MM.1S (cell line): Measurements from ENCODE around the gene TRMT61A.

ENCODE experiments used
- DNase-seq: peaks from one replicate; pipeline ENCODE4 v3.0.0-alpha.2; 2015
- H2AFZ ChIP-seq: fragments of 300-600 bp; sonication (generic); 2 replicates; pipeline ENCODE4 v1.6.0; 2016; ENCODE audit warnings: antibody characterized with exemption, low read length
- H3F3A ChIP-seq: fragments of 300-600 bp; sonication (generic); 2 replicates; pipeline ENCODE4 v1.6.1; 2016; ENCODE audit warnings: mild to moderate bottlenecking, antibody characterized with exemption, low read length, moderate library complexity, mixed read lengths; ENCODE audit not compliant: insufficient read depth
- H3K27ac ChIP-seq: fragments of 300-600 bp; sonication (generic); 2 replicates; pipeline ENCODE4 v1.5.1; 2016; ENCODE audit warnings: mild to moderate bottlenecking, low read length
- H3K27me3 ChIP-seq: fragments of 300-600 bp; sonication (generic); replicated peaks from 2 replicates; pipeline ENCODE4 v1.6.0; 2016; ENCODE audit warnings: low read length; ENCODE audit not compliant: insufficient read depth
- H3K36me3 ChIP-seq: fragments of 300-600 bp; sonication (generic); replicated peaks from 2 replicates; pipeline ENCODE4 v1.6.1; 2016; ENCODE audit warnings: mild to moderate bottlenecking, low read length, mixed read lengths; ENCODE audit not compliant: insufficient read depth
- H3K4me1 ChIP-seq: fragments of 300-600 bp; sonication (generic); 2 replicates; pipeline ENCODE4 v1.6.1; 2016; ENCODE audit warnings: low read length, mixed read lengths
- H3K4me2 ChIP-seq: fragments of 300-600 bp; sonication (generic); 2 replicates; pipeline ENCODE4 v1.6.0; 2016; ENCODE audit warnings: low read depth, low read length
- H3K4me3 ChIP-seq: fragments of 300-600 bp; sonication (generic); 2 replicates; pipeline ENCODE4 v1.5.1; 2016; ENCODE audit warnings: low read length, mixed read lengths
- H3K79me2 ChIP-seq: fragments of 300-600 bp; sonication (generic); 2 replicates; pipeline ENCODE4 v1.6.1; 2016; ENCODE audit warnings: mixed run types, low read length, mixed read lengths
- H3K9ac ChIP-seq: fragments of 300-600 bp; sonication (generic); 2 replicates; pipeline ENCODE4 v1.6.1; 2016; ENCODE audit warnings: low read length, mixed read lengths
- H3K9me2 ChIP-seq: fragments of 300-600 bp; sonication (generic); replicated peaks from 2 replicates; pipeline ENCODE4 v1.6.1; 2016; ENCODE audit warnings: mild to moderate bottlenecking, low read length, mixed read lengths; ENCODE audit not compliant: insufficient read depth
- H3K9me3 ChIP-seq: fragments of 300-600 bp; sonication (generic); replicated peaks from 2 replicates; pipeline ENCODE4 v1.6.1; 2016; ENCODE audit warnings: mild to moderate bottlenecking, low read length, mixed read lengths; ENCODE audit not compliant: insufficient read depth
- H4K20me1 ChIP-seq: fragments of 300-600 bp; sonication (generic); 2 replicates; pipeline ENCODE4 v1.6.1; 2016; ENCODE audit warnings: mild to moderate bottlenecking, low read length, moderate library complexity, mixed read lengths; ENCODE audit not compliant: insufficient read depth
- CTCF ChIP-seq: fragments of 300-600 bp; sonication (generic); IDR thresholded peaks from 2 replicates; pipeline ENCODE4 v1.5.1; 2016; ENCODE audit warnings: antibody characterized with exemption, low read length, mixed read lengths
- EZH2 ChIP-seq: fragments of 300-600 bp; sonication (generic); optimal IDR thresholded peaks from 2 replicates; pipeline ENCODE3; 2017; ENCODE audit warnings: low read depth, mild to moderate bottlenecking, antibody characterized with exemption, low read length, mixed read lengths
- EZH2phosphoT487 ChIP-seq: fragments of 300-600 bp; sonication (generic); IDR thresholded peaks from 2 replicates; pipeline ENCODE4 v1.6.1; 2018; ENCODE audit warnings: antibody characterized with exemption, low read length

TRMT61A gene

GRCh38 chr14:103547455-103547940 is 18.5 kb downstream of the TRMT61A start:
- H3K27me3 ChIP-seq, result no peaks in the 10 kb centered on the region
- H3F3A ChIP-seq, result no peaks in the 10 kb centered on the region
- H3K36me3 ChIP-seq, result no peaks in the 10 kb centered on the region
- H2AFZ ChIP-seq, result no peak overlapping the region
- no peaks in the 10 kb centered on the region for H3K9me2 ChIP-seq
- no peaks in the 10 kb centered on the region for H3K79me2 ChIP-seq
- no peaks in the 10 kb centered on the region for H4K20me1 ChIP-seq
- DNase-seq, result no peak
- no peaks in the 10 kb centered on the region for H3K4me1 ChIP-seq
- no peak overlapping the region for H3K9ac ChIP-seq
- TF ChIP-seq EZH2 (no peak), EZH2phosphoT487 (no peak)
- H3K4me2 ChIP-seq, result no peak overlapping the region
- H3K9me3 ChIP-seq, result no peaks in the 10 kb centered on the region
- no peak overlapping the region for H3K4me3 ChIP-seq
- no peak overlapping the region for H3K27ac ChIP-seq

GRCh38 chr14:103547941-103548462 is 19.0 kb downstream of the TRMT61A start:
- Histone ChIP-seq H3K4me3 (no peak overlapping the region), H3K79me2 (no peaks in the 10 kb centered on the region), H3K9ac (no peak overlapping the region), H3K4me1 (no peaks in the 10 kb centered on the region), H3K36me3 (no peaks in the 10 kb centered on the region), H4K20me1 (no peaks in the 10 kb centered on the region), H3K9me2 (no peaks in the 10 kb centered on the region), H2AFZ (no peak overlapping the region), H3K4me2 (no peak overlapping the region), H3K27ac (no peak overlapping the region), H3K27me3 (no peaks in the 10 kb centered on the region), H3K9me3 (no peaks in the 10 kb centered on the region), H3F3A (no peaks in the 10 kb centered on the region)
- TF ChIP-seq EZH2, result no peak
- no peak for TF ChIP-seq EZH2phosphoT487
- TF ChIP-seq CTCF, result no peak
- no peak for DNase-seq

- no peaks in the 10 kb centered on the region for H3K4me1 ChIP-seq
- H3K4me2 ChIP-seq, result no peak overlapping the region
- H2AFZ ChIP-seq, result no peak overlapping the region
- H3K79me2 ChIP-seq, result no peaks in the 10 kb centered on the region
- no peaks in the 10 kb centered on the region for H3K36me3 ChIP-seq
- no peak overlapping the region for H3K27ac ChIP-seq
- no peaks in the 10 kb centered on the region for H4K20me1 ChIP-seq
- no peaks in the 10 kb centered on the region for H3K27me3 ChIP-seq
- no peak overlapping the region for H3K9ac ChIP-seq
- no peak overlapping the region for H3K4me3 ChIP-seq
- no peaks in the 10 kb centered on the region for H3F3A ChIP-seq
- H3K9me3 ChIP-seq, result no peaks in the 10 kb centered on the region
- no peak for TF ChIP-seq EZH2
- no peak for TF ChIP-seq CTCF
- no peak for TF ChIP-seq EZH2phosphoT487
- no peaks in the 10 kb centered on the region for H3K9me2 ChIP-seq
- DNase-seq, result no peak
Measured at GRCh38 chr14:103548463-103549351, 19.7 kb downstream of the TRMT61A start.
